CD4-positive, alpha-beta T cell treated with Interleukin-6 for 4 hours (primary cell): ENCODE measurements around the gene HNRNPK.

Experiments used
- DNase-seq: peaks from one replicate; pipeline ENCODE4 v3.0.0-alpha.2; 2020; ENCODE audit warnings: mixed read lengths

Gene HNRNPK

GRCh38 chr9:83979812-83980394 lies at the start of gene HNRNPK:
Gene HNRNPK (minus strand): TSS chr9:83980215. CDS start chr9:83978252, 1,963 bp downstream.
- peak; percentile 99 for DNase-seq

- no peak for DNase-seq
These were observed 47.2 kb upstream of the HNRNPK start for GRCh38 chr9:84027201-84027600.

GRCh38 chr9:84024041-84024575 lies 44.1 kb upstream of the HNRNPK start:
- DNase-seq: no peak

- DNase-seq: no peak
These were observed 27.6 kb upstream of the HNRNPK start for GRCh38 chr9:84007662-84008061.

GRCh38 chr9:84003246-84003645 lies 23.2 kb upstream of the HNRNPK start:
- DNase-seq: no peak

GRCh38 chr9:84002344-84002743 lies 22.3 kb upstream of the HNRNPK start:
- no peak for DNase-seq

- no peak for DNase-seq
These were observed 21.6 kb upstream of the HNRNPK start for GRCh38 chr9:84001621-84002020.

- DNase-seq: no peak
These were observed 20.2 kb upstream of the HNRNPK start for GRCh38 chr9:84000186-84000585.

- DNase-seq: no peak
These were observed 19.3 kb upstream of the HNRNPK start for GRCh38 chr9:83999141-83999918.

- no peak for DNase-seq
These were observed 16.1 kb upstream of the HNRNPK start for GRCh38 chr9:83996126-83996525.

- DNase-seq: no peak
These were observed 12.9 kb upstream of the HNRNPK start for GRCh38 chr9:83992901-83993300.

- no peak for DNase-seq
These were observed 12.4 kb upstream of the HNRNPK start for GRCh38 chr9:83992407-83992806.

GRCh38 chr9:83991355-83991754 lies 11.3 kb upstream of the HNRNPK start:
- DNase-seq: no peak

GRCh38 chr9:83988411-83988810 lies 8.4 kb upstream of the HNRNPK start:
- no peak for DNase-seq

GRCh38 chr9:83987402-83987791 lies 7.4 kb upstream of the HNRNPK start:
- DNase-seq: no peak

- DNase-seq: no peak
These were observed 6.9 kb upstream of the HNRNPK start for GRCh38 chr9:83986765-83987401.

- no peak for DNase-seq
These were observed 6.2 kb upstream of the HNRNPK start for GRCh38 chr9:83986195-83986594.

- peak; percentile 25 for DNase-seq
These were observed 1.3 kb upstream of the HNRNPK start for GRCh38 chr9:83981126-83981871.

- peak; percentile 100 for DNase-seq
These were observed 545 bp upstream of the HNRNPK start, which contains the start of gene RMI1 for GRCh38 chr9:83980395-83981125. Gene RMI1 (plus strand): TSS chr9:83980805. CDS start chr9:84000987, 20,182 bp downstream.

- DNase-seq: peak; percentile 91
These were observed 813 bp downstream of the HNRNPK start for GRCh38 chr9:83978992-83979811.

GRCh38 chr9:83977196-83977595 lies 2.8 kb downstream of the HNRNPK start:
- DNase-seq: no peak
